Stimulated activated CD4-positive, alpha-beta T cell treated with anti-CD3 and anti-CD28 coated beads, Interleukin-12 subunit alpha, Interleukin-12 subunit beta, amount 100 ng/mL, for 24 hours (primary cell): Measurements from ENCODE around the gene GADD45G.

Experiments
- DNase-seq, 2 experiments: peaks; one replicate each; pipeline ENCODE4 v3.0.0-alpha.2; 2020; ENCODE audit warnings: low read depth in 2 of 2

The GADD45G gene

GRCh38 chr9:89609426-89610006 is 4.7 kb downstream of the GADD45G start:
- no peak for DNase-seq

- DNase-seq, result no peak
Observed at GRCh38 chr9:89610391-89610925, 5.6 kb downstream of the GADD45G start.

GRCh38 chr9:89611425-89611824 is 6.6 kb downstream of the GADD45G start:
- DNase-seq, result no peak

- no peak for DNase-seq
Observed at GRCh38 chr9:89612566-89613278, 7.9 kb downstream of the GADD45G start.

- no peak for DNase-seq
Observed at GRCh38 chr9:89613912-89614892, 9.4 kb downstream of the GADD45G start.

- no peak for DNase-seq
Observed at GRCh38 chr9:89615661-89616060, 10.8 kb downstream of the GADD45G start.

- no peak for DNase-seq
Observed at GRCh38 chr9:89616411-89616810, 11.6 kb downstream of the GADD45G start.

- no peak for DNase-seq
Observed at GRCh38 chr9:89617978-89618377, 13.2 kb downstream of the GADD45G start.

- DNase-seq, result no peak
Observed at GRCh38 chr9:89619019-89619418, 14.2 kb downstream of the GADD45G start.

- DNase-seq, result no peak
Observed at GRCh38 chr9:89619424-89620138, 14.8 kb downstream of the GADD45G start.

- DNase-seq, result no peak
Observed at GRCh38 chr9:89621031-89621430, 16.2 kb downstream of the GADD45G start.

- DNase-seq, result no peak
Observed at GRCh38 chr9:89621676-89622075, 16.9 kb downstream of the GADD45G start.

GRCh38 chr9:89622933-89623861 is 18.4 kb downstream of the GADD45G start:
- no peak for DNase-seq

- DNase-seq, result no peak
Observed at GRCh38 chr9:89623925-89624420, 19.2 kb downstream of the GADD45G start.

GRCh38 chr9:89625721-89626687 is 21.2 kb downstream of the GADD45G start:
- no peak for DNase-seq

GRCh38 chr9:89626741-89627265 is 22.0 kb downstream of the GADD45G start:
- no peak for DNase-seq

- no peak for DNase-seq
Observed at GRCh38 chr9:89628601-89629000, 23.8 kb downstream of the GADD45G start.

GRCh38 chr9:89629081-89629976 is 24.5 kb downstream of the GADD45G start:
- DNase-seq, result no peak
